ENCODE measurements around the gene ZNF638. TPM values are rescaled to one million over a fixed set of nuclear protein-coding genes. Genes with fewer than 3 reads are reported as not detected.

ZNF638 gene
- total RNA-seq, 2 donors from 2014 or later = 73.9 to 77.9 TPM

GRCh38 chr2:71483246-71483645, 151.7 kb downstream of the ZNF638 start:
- Histone ChIP-seq H3K27me3 (no peaks in the 10 kb centered on the region), H3K27ac (no peak overlapping the region), H3K4me1 (no peaks in the 10 kb centered on the region), H3K4me3 (no peak overlapping the region), H3K9me3 (no peaks in the 10 kb centered on the region), H3K36me3 (peaks cover 18% of the 10 kb centered on the region)
- DNase-seq (ENCODE audit: low spot score) = no peak
- no peak for TF ChIP-seq CTCF (IDR thresholded peaks at IDR 0.05)

- Histone ChIP-seq H3K4me1 (no peaks in the 10 kb centered on the region), H3K4me3 (no peak overlapping the region), H3K27me3 (no peaks in the 10 kb centered on the region), H3K36me3 (peaks cover 18% of the 10 kb centered on the region), H3K27ac (no peak overlapping the region), H3K9me3 (no peaks in the 10 kb centered on the region)
- TF ChIP-seq CTCF (IDR thresholded peaks at IDR 0.05) = no peak
- DNase-seq (ENCODE audit: low spot score) = no peak
Observed at GRCh38 chr2:71484354-71484753, 152.8 kb downstream of the ZNF638 start.

Other genes starting within 250 kb of the ZNF638 start
- 10 to 100 TPM; 17.2 to 27.5 TPM for gene MCEE, start 201.6 kb upstream of the ZNF638 start, total RNA-seq
- 10 to 100 TPM; 14.0 to 17.3 TPM for gene MPHOSPH10, start 201.1 kb upstream of the ZNF638 start, total RNA-seq
- gene PAIP2B, start 104.7 kb upstream of the ZNF638 start, total RNA-seq = 10 to 100 TPM; 18.1 to 21.3 TPM
- 10 to 100 TPM; 31.3 to 52.1 TPM for gene DYSF, start 121.8 kb downstream of the ZNF638 start, total RNA-seq